HFFc6 (cell line): ENCODE data around the gene WDR20. TPM values are rescaled to one million over a fixed set of nuclear protein-coding genes. Genes with fewer than 3 reads are reported as not detected.
A peak's percentile ranks its signal among the peaks of the same experiment; 100 is the strongest.

Source experiments
- DNase-seq: peaks from one replicate; pipeline ENCODE4 v3.0.0-alpha.2; 2018
- H3K27ac Mint-ChIP-seq: 2 replicates; pipeline ENCODE4 v1.8.0; 2020; ENCODE audit warnings: mild to moderate bottlenecking, mixed read lengths
- H3K27me3 Mint-ChIP-seq: 2 replicates; pipeline ENCODE4 v1.8.0; 2021; ENCODE audit warnings: mild to moderate bottlenecking, moderate library complexity, mixed read lengths; ENCODE audit not compliant: insufficient read depth
- H3K36me3 Mint-ChIP-seq: 2 replicates; pipeline ENCODE4 v1.8.0; 2021; ENCODE audit warnings: low read depth, mixed read lengths
- H3K4me1 Mint-ChIP-seq: 2 replicates; pipeline ENCODE4 v1.8.0; 2020; ENCODE audit warnings: low read depth, mixed read lengths
- H3K4me3 Mint-ChIP-seq: 2 replicates; pipeline ENCODE4 v1.8.0; 2020; ENCODE audit warnings: mild to moderate bottlenecking, moderate library complexity, mixed read lengths
- H3K9me3 Mint-ChIP-seq: 2 replicates; pipeline ENCODE4 v1.8.0; 2020; ENCODE audit warnings: mild to moderate bottlenecking, mixed read lengths
- total RNA-seq, 6 experiments: library from RNA; stranded (reverse); fragmentation: NEBNext Ultra II Directional; extraction: Animal tissue kit (Norgen Biotek cat#: 25700); gene quantifications; 2 replicates in 1 of 6; 3 replicates in 5 of 6; pipeline ENCODE4 v1.2.3, GENCODE V29; 2021
- TF ChIP-seq, protein P1 (sequence below): fragments of 200-600 bp; sonication (generic); IDR thresholded peaks from 2 replicates; pipeline ENCODE4 v1.5.0; 2021; ENCODE audit warnings: antibody characterized with exemption, mild to moderate bottlenecking

WDR20 gene
- total RNA-seq, 6 experiments from 2014 or later: 24.4 to 28.7 (median 27.7) TPM

DNA sequence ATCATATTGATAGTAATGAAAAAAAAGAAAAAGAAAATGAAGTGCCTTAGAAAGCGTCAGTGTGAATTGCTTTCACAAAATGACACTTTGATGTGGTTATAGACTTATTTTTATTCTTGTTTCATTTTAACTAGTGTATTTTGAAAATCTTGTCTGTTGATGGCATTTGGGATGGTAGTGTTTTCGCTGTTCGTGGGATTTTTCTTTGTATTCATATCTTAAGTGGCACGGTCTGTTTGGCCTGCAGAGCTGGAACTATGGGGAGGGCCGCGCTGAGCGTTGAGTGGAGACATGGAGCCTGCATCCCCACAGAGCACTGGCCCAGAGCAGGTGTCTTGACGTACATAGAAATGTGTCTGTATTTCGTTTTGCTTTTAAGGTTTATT lies 61.6 kb downstream of the WDR20 start:
- Mint-ChIP-seq H3K9me3 (no peaks in the 10 kb centered on the region), H3K36me3 (peaks cover 21% of the 10 kb centered on the region), H3K27me3 (no peaks in the 10 kb centered on the region; the same call in 1 of the 2 replicates), H3K4me1 (peaks cover 10% of the 10 kb centered on the region), H3K27ac (no peak overlapping the region), H3K4me3 (no peak overlapping the region)
- no peak for DNase-seq
- TF ChIP-seq, protein P1, sequence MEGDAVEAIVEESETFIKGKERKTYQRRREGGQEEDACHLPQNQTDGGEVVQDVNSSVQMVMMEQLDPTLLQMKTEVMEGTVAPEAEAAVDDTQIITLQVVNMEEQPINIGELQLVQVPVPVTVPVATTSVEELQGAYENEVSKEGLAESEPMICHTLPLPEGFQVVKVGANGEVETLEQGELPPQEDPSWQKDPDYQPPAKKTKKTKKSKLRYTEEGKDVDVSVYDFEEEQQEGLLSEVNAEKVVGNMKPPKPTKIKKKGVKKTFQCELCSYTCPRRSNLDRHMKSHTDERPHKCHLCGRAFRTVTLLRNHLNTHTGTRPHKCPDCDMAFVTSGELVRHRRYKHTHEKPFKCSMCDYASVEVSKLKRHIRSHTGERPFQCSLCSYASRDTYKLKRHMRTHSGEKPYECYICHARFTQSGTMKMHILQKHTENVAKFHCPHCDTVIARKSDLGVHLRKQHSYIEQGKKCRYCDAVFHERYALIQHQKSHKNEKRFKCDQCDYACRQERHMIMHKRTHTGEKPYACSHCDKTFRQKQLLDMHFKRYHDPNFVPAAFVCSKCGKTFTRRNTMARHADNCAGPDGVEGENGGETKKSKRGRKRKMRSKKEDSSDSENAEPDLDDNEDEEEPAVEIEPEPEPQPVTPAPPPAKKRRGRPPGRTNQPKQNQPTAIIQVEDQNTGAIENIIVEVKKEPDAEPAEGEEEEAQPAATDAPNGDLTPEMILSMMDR: no peak

- Mint-ChIP-seq H3K36me3 (peaks cover 24% of the 10 kb centered on the region), H3K27me3 (no peaks in the 10 kb centered on the region; the same call in 1 of the 2 replicates), H3K9me3 (no peaks in the 10 kb centered on the region), H3K27ac (peak overlapping the region; percentile 17; the same call in 1 of the 2 replicates), H3K4me3 (no peak overlapping the region), H3K4me1 (peaks cover 5% of the 10 kb centered on the region)
- no peak for DNase-seq
- TF ChIP-seq, protein P1: no peak
These were observed 62.1 kb downstream of the WDR20 start for GRCh38 chr14:102201776-102202175.

GRCh38 chr14:102202944-102203343 lies 63.2 kb downstream of the WDR20 start:
- Mint-ChIP-seq H3K27ac (no peak overlapping the region), H3K36me3 (peaks cover 20% of the 10 kb centered on the region)
- TF ChIP-seq, protein P1: no peak

GRCh38 chr14:102203382-102203781 lies 63.7 kb downstream of the WDR20 start:
- H3K36me3 Mint-ChIP-seq: peaks cover 19% of the 10 kb centered on the region
- no peak overlapping the region for H3K4me3 Mint-ChIP-seq
- no peaks in the 10 kb centered on the region; the same call in 1 of the 2 replicates for H3K4me1 Mint-ChIP-seq
- no peaks in the 10 kb centered on the region for H3K9me3 Mint-ChIP-seq
- no peak for DNase-seq
- TF ChIP-seq, protein P1: no peak
- H3K27me3 Mint-ChIP-seq: no peaks in the 10 kb centered on the region; the same call in 1 of the 2 replicates
- no peak overlapping the region for H3K27ac Mint-ChIP-seq

More at GRCh38 chr14:102202944-102203343, 63.2 kb downstream of the WDR20 start:
- no peak for DNase-seq
- no peaks in the 10 kb centered on the region; the same call in 1 of the 2 replicates for H3K27me3 Mint-ChIP-seq
- no peaks in the 10 kb centered on the region; the same call in 1 of the 2 replicates for H3K4me1 Mint-ChIP-seq
- no peaks in the 10 kb centered on the region for H3K9me3 Mint-ChIP-seq
- no peak overlapping the region for H3K4me3 Mint-ChIP-seq

- H3K27ac Mint-ChIP-seq: no peak overlapping the region
- H3K36me3 Mint-ChIP-seq: peaks cover 14% of the 10 kb centered on the region
- H3K4me1 Mint-ChIP-seq: peaks cover 5% of the 10 kb centered on the region
- no peak overlapping the region for H3K4me3 Mint-ChIP-seq
- DNase-seq: no peak
- peaks cover 1% of the 10 kb centered on the region; the same call in 1 of the 2 replicates for H3K27me3 Mint-ChIP-seq
- no peaks in the 10 kb centered on the region for H3K9me3 Mint-ChIP-seq
- TF ChIP-seq, protein P1: no peak
These were observed 65.9 kb downstream of the WDR20 start for GRCh38 chr14:102205560-102205959.

GRCh38 chr14:102206918-102207317 lies 67.2 kb downstream of the WDR20 start:
- peaks cover 1% of the 10 kb centered on the region; the same call in 1 of the 2 replicates for H3K27me3 Mint-ChIP-seq
- peaks cover 5% of the 10 kb centered on the region for H3K4me1 Mint-ChIP-seq
- H3K27ac Mint-ChIP-seq: no peak overlapping the region
- H3K4me3 Mint-ChIP-seq: no peak overlapping the region
- TF ChIP-seq, protein P1: no peak
- no peaks in the 10 kb centered on the region for H3K9me3 Mint-ChIP-seq
- peaks cover 14% of the 10 kb centered on the region for H3K36me3 Mint-ChIP-seq
- DNase-seq: no peak
